ENCODE results near the gene SNCB.
"Not testable (repeated sequence)": the region's sequence is repeated elsewhere in the genome, so short reads cannot be mapped to it uniquely, and the experiment has no call there.

SNCB gene

GRCh38 chr5:176596689-176597416 is 33.5 kb downstream of the SNCB start:
- peak; percentile 82 for DNase-seq

GRCh38 chr5:176596069-176596644 is 34.2 kb downstream of the SNCB start:
- DNase-seq = no peak

- DNase-seq = no peak
Measured at GRCh38 chr5:176595386-176595943, 34.9 kb downstream of the SNCB start.

GRCh38 chr5:176594554-176594953 is 35.8 kb downstream of the SNCB start:
- DNase-seq = no peak

- DNase-seq = no peak
Measured at GRCh38 chr5:176593273-176593869, 37.0 kb downstream of the SNCB start.

- DNase-seq = no peak
Measured at GRCh38 chr5:176592573-176592972, 37.8 kb downstream of the SNCB start.

- DNase-seq = not testable (repeated sequence)
Measured at GRCh38 chr5:176591667-176592066, 38.7 kb downstream of the SNCB start.

GRCh38 chr5:176590035-176590717 is 40.2 kb downstream of the SNCB start:
- no peak for DNase-seq

- DNase-seq = no peak
Measured at GRCh38 chr5:176589039-176589769, 41.1 kb downstream of the SNCB start.

GRCh38 chr5:176588297-176588696 is 42.0 kb downstream of the SNCB start:
- DNase-seq = no peak

- no peak for DNase-seq
Measured at GRCh38 chr5:176587398-176587797, 42.9 kb downstream of the SNCB start.

GRCh38 chr5:176583076-176583475 is 47.3 kb downstream of the SNCB start:
- DNase-seq = no peak

- DNase-seq = no peak
Measured at GRCh38 chr5:176581361-176581760, 49.0 kb downstream of the SNCB start.

- no peak for DNase-seq
Measured at GRCh38 chr5:176579323-176579722, 51.0 kb downstream of the SNCB start.

- no peak for DNase-seq
Measured at GRCh38 chr5:176578391-176578808, 51.9 kb downstream of the SNCB start.

- DNase-seq = no peak
Measured at GRCh38 chr5:176577312-176578176, 52.8 kb downstream of the SNCB start.

- DNase-seq = no peak
Measured at GRCh38 chr5:176575488-176576422, 54.6 kb downstream of the SNCB start.

GRCh38 chr5:176575066-176575465 is 55.3 kb downstream of the SNCB start:
- DNase-seq = no peak

GRCh38 chr5:176574297-176574591 is 56.1 kb downstream of the SNCB start:
- DNase-seq = no peak

GRCh38 chr5:176573564-176574296 is 56.6 kb downstream of the SNCB start:
- peak; percentile 96 for DNase-seq
